ENCODE data around the gene FUT6.

Gene FUT6

GRCh38 chr19:5788422-5788821 is 51.1 kb downstream of the FUT6 start:
- H3K4me1 ChIP-seq (ENCODE audit: insufficient read depth, low read length, poor library complexity, severe bottlenecking), result peaks cover 8% of the 10 kb centered on the region
- H2AFZ ChIP-seq (ENCODE audit: low read length), result no peak overlapping the region
- H3K9ac ChIP-seq (ENCODE audit: low read depth, low read length, poor library complexity, severe bottlenecking), result no peak overlapping the region
- H3F3A ChIP-seq (ENCODE audit: low read depth), result no peaks in the 10 kb centered on the region
- no peak overlapping the region for H3K4me2 ChIP-seq (ENCODE audit: low read depth, low read length, poor library complexity, severe bottlenecking)
- H3K79me2 ChIP-seq (ENCODE audit: insufficient read depth, low read length), result peaks cover 21% of the 10 kb centered on the region; the same call in 1 of the 2 replicates
- H3K9me3 ChIP-seq (ENCODE audit: insufficient read depth, low read depth, low read length), result no peaks in the 10 kb centered on the region
- no peaks in the 10 kb centered on the region for H3K9me2 ChIP-seq (replicated peaks; ENCODE audit: low read depth, low read length)
- TF ChIP-seq CTCF (conservative IDR thresholded peaks at IDR 0.05; ENCODE audit: low read length), result no peak
- no peak for TF ChIP-seq EZH2phosphoT487 (IDR thresholded peaks at IDR 0.05; ENCODE audit: borderline replicate concordance)
- peaks cover 8% of the 10 kb centered on the region for H4K20me1 ChIP-seq (ENCODE audit: insufficient read depth, low read length, poor library complexity, severe bottlenecking)
- no peak overlapping the region for H3K4me3 ChIP-seq (ENCODE audit: low read length, poor library complexity, severe bottlenecking)
- H3K27me3 ChIP-seq (ENCODE audit: insufficient read depth, low read length, poor library complexity, severe bottlenecking), result no peaks in the 10 kb centered on the region
- H3K36me3 ChIP-seq (ENCODE audit: insufficient read depth, low read length), result peaks cover 39% of the 10 kb centered on the region; the same call in 1 of the 2 replicates

DNA sequence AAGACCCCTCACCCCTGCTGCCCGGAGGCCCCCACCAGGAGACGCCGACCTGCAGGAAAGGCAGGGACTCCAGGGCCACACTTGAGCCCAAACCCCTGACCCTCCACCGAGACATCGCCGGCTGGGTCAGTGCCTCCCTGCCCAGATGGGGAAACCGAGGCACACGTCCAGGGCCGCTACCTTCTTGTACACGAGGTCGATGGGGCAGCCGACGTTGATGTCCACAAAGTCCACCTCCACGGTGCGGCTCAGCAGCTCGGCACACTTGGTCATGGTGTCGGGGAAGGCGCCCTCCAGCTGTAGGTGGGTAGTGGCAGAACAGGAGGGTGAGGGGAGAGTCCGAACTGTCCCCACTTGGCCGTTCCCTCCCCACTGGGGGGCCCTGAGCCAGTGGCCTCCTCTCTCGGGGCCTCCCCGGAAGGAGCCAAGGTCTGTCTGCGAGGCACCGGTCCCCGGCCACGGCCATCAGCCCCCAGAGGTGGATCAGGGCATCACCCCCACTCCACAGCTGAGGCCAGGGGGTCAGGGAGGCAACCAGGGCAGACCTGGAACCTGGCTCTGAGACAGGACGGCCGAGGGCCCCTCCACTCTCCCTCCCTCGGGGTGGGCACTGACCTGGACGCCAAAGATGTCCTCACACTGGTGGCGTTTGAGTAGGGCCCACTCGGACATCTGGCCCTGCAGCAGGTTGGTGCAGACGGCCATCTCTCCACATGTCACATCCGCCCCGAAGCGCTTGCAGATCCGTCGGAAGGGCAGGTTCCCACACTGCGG is 51.9 kb downstream of the FUT6 start:
- Histone ChIP-seq H3K79me2 (ENCODE audit: insufficient read depth, low read length) (peaks cover 21% of the 10 kb centered on the region; the same call in 1 of the 2 replicates), H3K9ac (ENCODE audit: low read depth, low read length, poor library complexity, severe bottlenecking) (no peak overlapping the region), H3K4me2 (ENCODE audit: low read depth, low read length, poor library complexity, severe bottlenecking) (no peak overlapping the region), H3K4me3 (ENCODE audit: low read length, poor library complexity, severe bottlenecking) (no peak overlapping the region), H3K9me2 (replicated peaks; ENCODE audit: low read depth, low read length) (no peaks in the 10 kb centered on the region), H2AFZ (ENCODE audit: low read length) (no peak overlapping the region), H3K9me3 (ENCODE audit: insufficient read depth, low read depth, low read length) (no peaks in the 10 kb centered on the region), H4K20me1 (ENCODE audit: insufficient read depth, low read length, poor library complexity, severe bottlenecking) (peaks cover 8% of the 10 kb centered on the region), H3F3A (ENCODE audit: low read depth) (no peaks in the 10 kb centered on the region), H3K4me1 (ENCODE audit: insufficient read depth, low read length, poor library complexity, severe bottlenecking) (peaks cover 8% of the 10 kb centered on the region), H3K27me3 (ENCODE audit: insufficient read depth, low read length, poor library complexity, severe bottlenecking) (no peaks in the 10 kb centered on the region), H3K36me3 (ENCODE audit: insufficient read depth, low read length) (peaks cover 39% of the 10 kb centered on the region; the same call in 1 of the 2 replicates)
- TF ChIP-seq EZH2phosphoT487 (IDR thresholded peaks at IDR 0.05; ENCODE audit: borderline replicate concordance), result no peak
- TF ChIP-seq CTCF (conservative IDR thresholded peaks at IDR 0.05; ENCODE audit: low read length), result no peak

DNA sequence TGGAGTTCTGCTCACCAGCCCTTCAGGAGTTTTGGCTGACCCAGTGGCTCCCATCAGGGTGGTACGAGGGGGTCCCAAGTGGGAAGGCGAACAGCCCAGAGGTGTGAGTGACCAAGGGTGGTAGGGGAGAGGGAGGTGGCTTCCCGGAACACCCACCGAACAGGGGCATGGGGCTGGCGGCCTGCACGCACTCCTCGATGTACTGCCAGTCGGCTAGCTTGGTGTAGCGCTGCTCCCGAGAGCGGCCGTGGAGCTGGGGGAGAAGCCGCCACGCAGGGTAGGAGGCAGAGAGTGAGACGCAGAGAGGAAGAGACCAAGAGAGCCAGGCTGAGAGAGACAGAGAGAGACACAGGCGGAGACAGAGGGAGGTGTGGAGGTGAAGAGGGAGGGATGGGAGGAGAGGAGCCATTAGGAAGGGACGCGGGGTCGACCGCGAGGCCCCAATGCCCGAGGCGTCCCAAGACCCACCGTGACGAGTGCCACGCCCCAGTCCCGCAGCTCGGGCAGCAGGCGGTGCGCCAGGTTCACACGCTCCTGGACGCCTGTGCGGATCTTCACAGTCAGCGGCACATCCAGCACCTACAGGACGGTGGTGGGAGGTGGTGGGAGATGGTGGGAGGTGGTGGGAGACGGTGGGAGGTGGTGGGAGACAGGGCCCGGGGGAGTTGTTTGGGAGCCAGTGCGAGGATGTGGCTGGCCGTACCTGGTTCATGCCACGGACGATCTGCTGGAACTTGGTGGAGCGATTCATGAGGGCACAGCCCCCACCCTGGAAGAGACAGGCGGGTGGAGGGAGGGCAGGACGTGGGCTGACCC is 52.7 kb downstream of the FUT6 start:
- H3K9me2 ChIP-seq (replicated peaks; ENCODE audit: low read depth, low read length), result no peaks in the 10 kb centered on the region
- H3K9me3 ChIP-seq (ENCODE audit: insufficient read depth, low read depth, low read length), result no peaks in the 10 kb centered on the region
- H3K27me3 ChIP-seq (ENCODE audit: insufficient read depth, low read length, poor library complexity, severe bottlenecking), result no peaks in the 10 kb centered on the region
- no peak overlapping the region for H3K9ac ChIP-seq (ENCODE audit: low read depth, low read length, poor library complexity, severe bottlenecking)
- peaks cover 8% of the 10 kb centered on the region for H4K20me1 ChIP-seq (ENCODE audit: insufficient read depth, low read length, poor library complexity, severe bottlenecking)
- H3K36me3 ChIP-seq (ENCODE audit: insufficient read depth, low read length), result peaks cover 39% of the 10 kb centered on the region; the same call in 1 of the 2 replicates
- no peak overlapping the region for H3K4me2 ChIP-seq (ENCODE audit: low read depth, low read length, poor library complexity, severe bottlenecking)
- peaks cover 21% of the 10 kb centered on the region; the same call in 1 of the 2 replicates for H3K79me2 ChIP-seq (ENCODE audit: insufficient read depth, low read length)
- no peak for TF ChIP-seq CTCF (conservative IDR thresholded peaks at IDR 0.05; ENCODE audit: low read length)
- no peak for TF ChIP-seq EZH2phosphoT487 (IDR thresholded peaks at IDR 0.05; ENCODE audit: borderline replicate concordance)
- no peak overlapping the region for H2AFZ ChIP-seq (ENCODE audit: low read length)
- no peaks in the 10 kb centered on the region for H3F3A ChIP-seq (ENCODE audit: low read depth)
- H3K4me1 ChIP-seq (ENCODE audit: insufficient read depth, low read length, poor library complexity, severe bottlenecking), result peaks cover 8% of the 10 kb centered on the region
- no peak overlapping the region for H3K4me3 ChIP-seq (ENCODE audit: low read length, poor library complexity, severe bottlenecking)

All from Loucy (cell line).